Astrocyte of the cerebellum (primary cell): Measurements from ENCODE around the gene ZFAND3.

Source experiments
- DNase-seq: peaks from one replicate; pipeline ENCODE4 v3.0.0-alpha.2; 2011; ENCODE audit warnings: low read depth
- H3K4me3 ChIP-seq: 2 replicates; pipeline ENCODE4 v1.5.1; 2011; ENCODE audit warnings: mild to moderate bottlenecking, low read depth, low read length, moderate library complexity
- in situ Hi-C: cut with HindIII; loops from 2 replicates; pipeline ENCODE4 v1.10.0; 2017; ENCODE audit warnings: low sequenced_read_pairs
- TF ChIP-seq, protein P1 (sequence below): IDR thresholded peaks from 2 replicates; pipeline ENCODE4 v1.5.1; 2012; ENCODE audit warnings: low read length, low read depth, moderate library complexity, mild to moderate bottlenecking; ENCODE audit errors: missing control alignments

ZFAND3 gene

DNA sequence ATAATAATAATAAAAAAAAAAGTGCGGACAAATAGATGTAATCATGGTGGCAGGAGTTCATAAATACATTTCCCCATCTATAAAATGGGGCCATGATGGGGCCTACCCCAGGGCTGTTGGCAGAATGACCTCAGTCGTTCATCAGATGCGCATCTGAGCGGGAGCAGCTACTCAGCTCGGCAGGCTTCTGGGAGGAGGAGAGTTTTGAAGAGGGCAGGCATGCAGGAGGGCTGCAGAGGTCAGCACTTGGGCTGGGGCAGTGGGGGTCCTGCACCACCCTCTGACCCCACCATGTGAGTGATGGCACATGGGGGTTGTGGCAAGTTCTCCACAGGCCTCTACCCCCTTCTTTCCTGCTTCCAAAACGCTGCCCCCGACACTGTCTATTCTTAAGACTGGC, 373.5 kb downstream of the ZFAND3 start:
- in situ Hi-C loops = no loop called here
- no peak overlapping the region for H3K4me3 ChIP-seq
- TF ChIP-seq, protein P1, sequence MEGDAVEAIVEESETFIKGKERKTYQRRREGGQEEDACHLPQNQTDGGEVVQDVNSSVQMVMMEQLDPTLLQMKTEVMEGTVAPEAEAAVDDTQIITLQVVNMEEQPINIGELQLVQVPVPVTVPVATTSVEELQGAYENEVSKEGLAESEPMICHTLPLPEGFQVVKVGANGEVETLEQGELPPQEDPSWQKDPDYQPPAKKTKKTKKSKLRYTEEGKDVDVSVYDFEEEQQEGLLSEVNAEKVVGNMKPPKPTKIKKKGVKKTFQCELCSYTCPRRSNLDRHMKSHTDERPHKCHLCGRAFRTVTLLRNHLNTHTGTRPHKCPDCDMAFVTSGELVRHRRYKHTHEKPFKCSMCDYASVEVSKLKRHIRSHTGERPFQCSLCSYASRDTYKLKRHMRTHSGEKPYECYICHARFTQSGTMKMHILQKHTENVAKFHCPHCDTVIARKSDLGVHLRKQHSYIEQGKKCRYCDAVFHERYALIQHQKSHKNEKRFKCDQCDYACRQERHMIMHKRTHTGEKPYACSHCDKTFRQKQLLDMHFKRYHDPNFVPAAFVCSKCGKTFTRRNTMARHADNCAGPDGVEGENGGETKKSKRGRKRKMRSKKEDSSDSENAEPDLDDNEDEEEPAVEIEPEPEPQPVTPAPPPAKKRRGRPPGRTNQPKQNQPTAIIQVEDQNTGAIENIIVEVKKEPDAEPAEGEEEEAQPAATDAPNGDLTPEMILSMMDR = no peak
- DNase-seq = no peak

- no peak for DNase-seq
Measured at GRCh38 chr6:38193481-38194281, 374.2 kb downstream of the ZFAND3 start.

DNA sequence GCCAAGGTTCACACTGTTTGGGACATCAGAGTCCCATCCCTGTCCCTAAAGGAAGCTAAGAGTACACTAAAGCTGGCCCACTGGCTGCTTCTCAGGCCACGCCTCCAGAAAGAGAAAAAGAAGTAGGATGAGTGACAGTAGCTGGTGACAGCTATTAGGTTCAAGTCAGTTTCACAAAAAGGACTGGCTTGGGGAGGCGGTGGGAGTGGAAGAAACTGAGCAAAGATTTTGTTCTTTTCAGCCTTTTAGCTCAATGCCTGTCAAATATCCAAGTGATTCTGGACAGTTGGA, 374.7 kb downstream of the ZFAND3 start:
- in situ Hi-C loops = no loop called here
- no peak overlapping the region for H3K4me3 ChIP-seq
- no peak for DNase-seq
- TF ChIP-seq, protein P1 = no peak

More at GRCh38 chr6:38193481-38194281, 374.2 kb downstream of the ZFAND3 start:
- no peak overlapping the region for H3K4me3 ChIP-seq
- in situ Hi-C loops = no loop called here
- TF ChIP-seq, protein P1 = no peak

DNA sequence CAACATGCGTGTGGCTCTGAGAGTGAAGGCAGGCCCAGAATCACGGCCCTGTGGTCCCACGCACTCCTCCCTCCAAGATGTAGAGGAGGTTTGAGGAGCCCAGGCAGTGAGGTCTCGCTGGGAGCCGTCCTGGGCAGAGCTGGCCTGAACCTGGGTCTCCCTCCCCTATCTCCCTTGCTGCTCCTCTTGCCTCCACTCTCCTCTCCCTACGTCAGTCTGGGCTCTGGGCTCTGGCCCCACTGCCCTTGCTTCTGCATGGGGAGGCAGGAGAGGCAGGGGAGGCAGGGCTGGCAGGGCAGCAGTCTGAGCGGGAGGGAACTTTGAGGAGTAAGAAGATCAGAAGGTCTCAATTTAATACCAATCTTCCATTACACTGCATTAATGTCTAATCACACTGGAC, 375.1 kb downstream of the ZFAND3 start:
- no peak overlapping the region for H3K4me3 ChIP-seq
- in situ Hi-C loops = no loop called here
- no peak for DNase-seq
- TF ChIP-seq, protein P1 = no peak

GRCh38 chr6:38195113-38195635, 375.6 kb downstream of the ZFAND3 start:
- no peak for DNase-seq
- H3K4me3 ChIP-seq = no peak overlapping the region
- in situ Hi-C loops = no loop called here
- TF ChIP-seq, protein P1 = no peak

DNA sequence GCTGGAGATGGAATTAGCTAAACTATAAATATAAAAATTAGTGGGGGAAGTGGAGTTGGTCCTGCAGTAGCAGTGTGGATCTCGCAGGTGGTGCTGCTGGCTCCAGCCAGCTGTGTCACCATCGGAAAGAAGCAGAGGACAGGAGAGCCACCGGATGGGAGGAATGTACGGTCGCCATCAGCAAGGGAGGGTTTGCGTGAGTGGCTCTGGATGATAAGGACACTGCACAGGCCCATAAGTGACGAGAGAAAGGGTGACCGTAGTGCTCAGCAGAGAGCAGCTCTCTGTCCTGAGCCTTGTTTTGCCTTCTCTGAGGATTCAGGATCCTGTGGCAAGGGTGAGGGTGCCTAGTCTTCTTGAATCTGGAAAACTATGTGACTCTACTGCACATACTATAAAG, 378.7 kb downstream of the ZFAND3 start:
- in situ Hi-C loops = no loop called here
- TF ChIP-seq, protein P1 = no peak

More for the DNA sequence above, 378.7 kb downstream of the ZFAND3 start:
- DNase-seq = no peak
- no peak overlapping the region for H3K4me3 ChIP-seq
